Tibial artery (tissue), 4 donors: ENCODE measurements around the gene KRT16.
A peak's percentile ranks its signal among the peaks of the same experiment; 100 is the strongest.
"Not testable (repeated sequence)": the region's sequence is repeated elsewhere in the genome, so short reads cannot be mapped to it uniquely, and the experiment has no call there.

Experiments used
- DNase-seq, 2 donors: peaks; one replicate each; pipeline ENCODE4 v3.0.0-alpha.2; 2019
- H3K27ac ChIP-seq, 2 donors: fragments of 200-600 bp; sonication (generic) in 1 of 2; 1 replicate in 1 of 2; 2 replicates in 1 of 2; pipeline ENCODE4 v1.5.1; 2018 to 2019; ENCODE audit warnings: mild to moderate bottlenecking in 1 of 2
- H3K27me3 ChIP-seq, 2 donors: fragments of 200-600 bp; sonication (generic) in 1 of 2; one replicate each; pipeline versions ENCODE4 v1.5.1 to v1.6.0; 2016 to 2019
- H3K36me3 ChIP-seq, 3 donors: fragments of 200-600 bp; sonication (generic) in 2 of 3; one replicate each; pipeline ENCODE4 v1.5.1; 2016 to 2019; ENCODE audit warnings: mild to moderate bottlenecking in 2 of 3
- H3K4me1 ChIP-seq, 4 donors: fragments of 200-600 bp; sonication (generic) in 2 of 4; 1 replicate in 3 of 4; 2 replicates in 1 of 4; pipeline ENCODE4 v1.5.1; 2016 to 2019
- H3K4me3 ChIP-seq, 2 donors: fragments of 200-600 bp; sonication (generic) in 1 of 2; 1 replicate in 1 of 2; 2 replicates in 1 of 2; pipeline ENCODE4 v1.5.1; 2018 to 2019; ENCODE audit warnings: mild to moderate bottlenecking in 2 of 2
- H3K9me3 ChIP-seq, 3 donors: fragments of 200-600 bp; sonication (generic) in 1 of 3; one replicate each; pipeline ENCODE4 v1.5.1; 2016 to 2019
- intact Hi-C: fragments of 100-400 bp; cut with DNase I; formaldehyde crosslinking; loops from one replicate; pipeline ENCODE4 v1.15.0; 2023; ENCODE audit warnings: low total_unique reads
- TF ChIP-seq, protein P1 (sequence below), 2 experiments: fragments of 200-600 bp in 1 of 2; fragments of 450-650 bp in 1 of 2; IDR thresholded peaks; one replicate each; pipeline ENCODE4 v1.5.1; 2017 to 2019; ENCODE audit warnings: antibody characterized with exemption in 2 of 2, mild to moderate bottlenecking in 1 of 2, moderate library complexity in 1 of 2

Gene KRT16

DNA sequence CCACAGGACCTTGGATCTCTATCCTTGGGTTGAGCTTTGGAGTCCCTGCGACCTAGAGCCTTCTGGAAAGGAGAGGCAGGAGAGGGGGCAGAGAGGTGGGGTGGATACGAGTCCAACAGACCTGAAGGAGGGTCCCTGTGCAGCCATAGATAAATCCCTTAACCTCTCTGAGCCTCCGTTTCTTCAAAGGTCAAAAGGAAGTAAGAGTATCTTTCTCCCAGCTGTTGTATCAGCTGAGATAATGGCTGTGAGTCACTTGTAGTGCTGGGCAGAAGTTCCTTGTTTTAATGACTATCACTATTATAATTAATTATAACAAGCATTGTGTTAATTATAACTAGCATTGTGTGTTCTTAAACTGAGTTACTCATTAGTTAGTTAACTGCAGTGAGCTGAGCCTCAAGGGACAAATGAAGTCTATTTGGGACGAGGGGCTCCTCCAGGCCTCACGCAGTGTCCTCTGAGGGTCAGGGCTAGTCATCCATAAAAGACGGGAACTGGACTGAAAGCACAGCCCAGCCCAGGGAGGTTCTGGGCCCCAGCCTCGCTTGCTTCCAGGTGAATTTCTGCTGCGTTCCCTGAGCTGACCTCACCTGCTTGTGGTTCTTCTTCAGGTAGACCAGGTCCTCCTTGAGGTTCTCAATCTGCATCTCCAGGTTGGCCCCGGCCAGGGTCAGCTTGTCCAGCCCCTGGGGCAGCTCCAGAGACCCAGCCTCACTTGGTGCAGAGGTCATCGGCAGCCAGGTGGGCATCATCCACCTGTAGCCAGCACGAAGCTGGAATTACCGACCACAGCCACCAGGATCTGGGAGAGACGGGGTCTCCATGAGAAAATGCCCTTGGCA lies 17.5 kb upstream of the KRT16 start:
- no peak for DNase-seq
- TF ChIP-seq, protein P1, sequence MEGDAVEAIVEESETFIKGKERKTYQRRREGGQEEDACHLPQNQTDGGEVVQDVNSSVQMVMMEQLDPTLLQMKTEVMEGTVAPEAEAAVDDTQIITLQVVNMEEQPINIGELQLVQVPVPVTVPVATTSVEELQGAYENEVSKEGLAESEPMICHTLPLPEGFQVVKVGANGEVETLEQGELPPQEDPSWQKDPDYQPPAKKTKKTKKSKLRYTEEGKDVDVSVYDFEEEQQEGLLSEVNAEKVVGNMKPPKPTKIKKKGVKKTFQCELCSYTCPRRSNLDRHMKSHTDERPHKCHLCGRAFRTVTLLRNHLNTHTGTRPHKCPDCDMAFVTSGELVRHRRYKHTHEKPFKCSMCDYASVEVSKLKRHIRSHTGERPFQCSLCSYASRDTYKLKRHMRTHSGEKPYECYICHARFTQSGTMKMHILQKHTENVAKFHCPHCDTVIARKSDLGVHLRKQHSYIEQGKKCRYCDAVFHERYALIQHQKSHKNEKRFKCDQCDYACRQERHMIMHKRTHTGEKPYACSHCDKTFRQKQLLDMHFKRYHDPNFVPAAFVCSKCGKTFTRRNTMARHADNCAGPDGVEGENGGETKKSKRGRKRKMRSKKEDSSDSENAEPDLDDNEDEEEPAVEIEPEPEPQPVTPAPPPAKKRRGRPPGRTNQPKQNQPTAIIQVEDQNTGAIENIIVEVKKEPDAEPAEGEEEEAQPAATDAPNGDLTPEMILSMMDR (IDR thresholded peaks at IDR 0.05): no peak
- H3K36me3 ChIP-seq: no peaks in the 10 kb centered on the region
- intact Hi-C loops: no loop called here
- no peak overlapping the region for H3K27ac ChIP-seq
- H3K4me1 ChIP-seq: peaks cover 0 to 19% (median 10%) of the 10 kb centered on the region in 4 donors
- no peaks in the 10 kb centered on the region for H3K27me3 ChIP-seq
- H3K4me3 ChIP-seq: no peak overlapping the region
- H3K9me3 ChIP-seq: no peaks in the 10 kb centered on the region

DNA sequence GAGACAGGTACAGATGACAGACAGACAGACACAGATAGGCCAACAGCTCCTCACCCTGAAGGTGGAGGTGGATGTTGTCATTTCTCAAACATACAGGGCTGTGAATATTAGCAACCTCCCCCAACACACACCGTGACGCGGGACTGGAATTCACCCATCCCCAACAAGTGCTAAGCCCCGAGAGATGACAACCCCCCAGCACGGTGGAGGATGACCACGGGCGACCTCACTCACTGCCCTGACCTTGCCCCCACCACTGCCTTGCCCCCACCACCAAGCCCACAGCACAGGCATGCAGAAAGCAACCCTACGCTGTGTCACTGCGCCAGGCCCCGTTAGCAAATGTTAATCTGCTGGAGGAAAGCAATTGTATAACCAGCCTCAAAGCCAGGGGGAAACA lies 16.7 kb upstream of the KRT16 start:
- H3K9me3 ChIP-seq: no peaks in the 10 kb centered on the region
- H3K4me1 ChIP-seq: peaks cover 0 to 19% (median 7%) of the 10 kb centered on the region in 4 donors
- H3K27ac ChIP-seq: no peak overlapping the region
- no peaks in the 10 kb centered on the region for H3K36me3 ChIP-seq
- H3K4me3 ChIP-seq: no peak overlapping the region
- TF ChIP-seq, protein P1 (IDR thresholded peaks at IDR 0.05): no peak
- intact Hi-C loops: no loop called here
- no peak for DNase-seq
- no peaks in the 10 kb centered on the region for H3K27me3 ChIP-seq

DNA sequence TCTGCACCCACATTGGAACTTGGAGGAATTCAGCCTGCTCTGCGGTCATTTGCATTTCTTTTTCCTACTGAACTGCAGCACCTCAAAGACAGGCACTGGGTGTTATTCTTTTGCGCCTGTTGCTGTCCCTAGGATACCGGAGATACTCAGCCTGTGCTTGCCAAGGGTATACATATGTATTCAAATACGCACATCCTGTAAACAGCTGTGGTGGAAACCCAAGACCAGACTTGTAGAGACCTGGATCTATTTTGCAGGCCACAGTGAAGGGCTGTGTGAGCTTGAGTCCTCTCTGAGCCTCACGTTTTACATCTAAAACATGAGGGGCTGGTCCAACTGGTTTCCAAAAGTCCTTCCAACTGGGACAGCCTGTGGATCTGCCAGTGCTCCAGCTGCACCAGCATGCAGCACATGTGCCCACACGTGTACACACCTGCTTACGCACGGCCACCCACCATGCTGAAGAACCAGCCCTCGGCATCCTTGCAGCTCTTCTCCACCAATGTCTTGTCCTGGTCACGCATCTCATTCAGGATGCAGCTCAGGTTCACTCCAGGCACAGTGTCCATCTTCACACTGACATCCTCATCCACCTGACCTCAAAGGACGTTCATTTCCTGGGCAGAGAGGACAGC lies 16.2 kb upstream of the KRT16 start:
- H3K27me3 ChIP-seq, H3K36me3 ChIP-seq, H3K9me3 ChIP-seq, H3K4me3 ChIP-seq, H3K27ac ChIP-seq, intact Hi-C loops, DNase-seq: not testable (repeated sequence)
- peaks cover 0 to 21% (median 7%) of the 10 kb centered on the region in 4 donors for H3K4me1 ChIP-seq

DNA sequence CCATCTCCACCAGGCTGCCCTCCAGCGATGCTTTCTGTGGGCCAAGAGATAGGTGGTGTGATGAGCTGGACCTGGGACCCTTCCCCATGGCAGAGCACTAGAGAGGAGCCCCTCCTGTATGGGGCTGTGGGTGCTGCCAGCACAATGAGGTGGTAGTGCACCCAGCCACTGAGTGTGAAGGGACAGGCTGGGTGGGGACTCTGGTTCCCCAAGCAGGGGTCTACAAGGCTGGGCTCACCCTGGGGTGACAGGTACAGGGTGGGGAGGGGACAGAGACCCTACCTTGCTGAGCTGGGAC lies 15.5 kb upstream of the KRT16 start:
- H3K4me3 ChIP-seq, H3K27me3 ChIP-seq, H3K9me3 ChIP-seq, DNase-seq, intact Hi-C loops, H3K36me3 ChIP-seq, H3K27ac ChIP-seq: not testable (repeated sequence)
- H3K4me1 ChIP-seq: peaks cover 0 to 21% (median 9%) of the 10 kb centered on the region in 4 donors

DNA sequence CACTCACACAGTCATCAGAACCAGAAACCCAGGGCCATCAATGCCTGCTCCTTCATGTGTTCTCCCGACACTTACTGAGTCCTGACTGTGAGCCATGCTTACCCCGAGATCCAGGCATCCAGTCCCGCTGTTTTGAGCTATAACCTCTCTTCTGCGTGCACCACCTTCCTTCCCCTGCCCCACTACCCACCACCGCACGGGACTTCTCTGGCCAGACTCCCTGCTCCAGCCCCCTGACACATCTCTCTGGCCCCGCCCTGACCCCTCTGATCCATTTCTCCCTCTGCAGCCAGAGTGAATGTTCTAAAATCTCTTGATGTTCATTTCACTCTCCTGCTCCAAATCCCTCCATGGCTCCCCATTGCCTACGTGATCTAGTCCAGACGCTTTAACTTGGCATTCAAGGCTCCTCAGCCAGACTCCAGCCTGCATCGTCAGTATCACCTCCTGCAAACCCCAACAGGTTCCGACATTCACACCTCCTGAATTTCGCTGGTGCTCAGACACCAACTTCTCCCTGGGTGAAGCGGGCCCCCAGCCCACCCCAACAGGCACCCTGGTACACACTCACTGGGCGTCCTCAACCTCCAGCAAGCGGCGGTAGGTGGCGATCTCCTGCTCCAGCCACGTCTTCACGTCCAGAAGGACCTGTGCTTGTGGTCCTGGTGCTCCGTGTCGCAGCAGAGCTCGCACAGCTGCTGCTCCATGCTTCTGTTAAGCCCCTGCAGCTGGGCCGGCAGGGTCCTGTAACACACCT lies 14.9 kb upstream of the KRT16 start:
- H3K4me3 ChIP-seq: no peak overlapping the region
- H3K9me3 ChIP-seq: no peaks in the 10 kb centered on the region
- intact Hi-C loops: no loop called here
- no peaks in the 10 kb centered on the region for H3K36me3 ChIP-seq
- TF ChIP-seq, protein P1 (IDR thresholded peaks at IDR 0.05): no peak
- no peak overlapping the region for H3K27ac ChIP-seq
- no peak for DNase-seq
- peaks cover 0 to 21% (median 11%) of the 10 kb centered on the region in 4 donors for H3K4me1 ChIP-seq
- no peaks in the 10 kb centered on the region for H3K27me3 ChIP-seq

DNA sequence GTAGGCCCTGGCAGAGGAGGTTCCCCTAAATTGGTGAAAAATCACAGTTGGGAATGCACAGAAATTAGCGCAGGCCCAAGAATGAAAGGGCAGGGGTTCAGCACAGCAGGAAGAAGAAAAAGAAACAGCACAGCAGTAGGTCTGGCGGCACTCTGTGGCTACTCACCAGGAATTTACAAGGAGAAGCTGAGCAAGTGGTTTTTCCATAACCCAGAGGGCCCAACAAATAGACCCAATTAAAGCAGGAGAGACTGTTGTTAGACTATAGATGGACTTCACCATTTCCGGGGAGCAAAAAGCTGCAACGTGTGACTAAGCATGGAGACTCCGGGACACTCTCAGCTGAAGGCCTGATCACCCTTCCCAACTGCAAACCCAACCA lies 14.3 kb upstream of the KRT16 start:
- H3K36me3 ChIP-seq, DNase-seq: not testable (repeated sequence)

DNA sequence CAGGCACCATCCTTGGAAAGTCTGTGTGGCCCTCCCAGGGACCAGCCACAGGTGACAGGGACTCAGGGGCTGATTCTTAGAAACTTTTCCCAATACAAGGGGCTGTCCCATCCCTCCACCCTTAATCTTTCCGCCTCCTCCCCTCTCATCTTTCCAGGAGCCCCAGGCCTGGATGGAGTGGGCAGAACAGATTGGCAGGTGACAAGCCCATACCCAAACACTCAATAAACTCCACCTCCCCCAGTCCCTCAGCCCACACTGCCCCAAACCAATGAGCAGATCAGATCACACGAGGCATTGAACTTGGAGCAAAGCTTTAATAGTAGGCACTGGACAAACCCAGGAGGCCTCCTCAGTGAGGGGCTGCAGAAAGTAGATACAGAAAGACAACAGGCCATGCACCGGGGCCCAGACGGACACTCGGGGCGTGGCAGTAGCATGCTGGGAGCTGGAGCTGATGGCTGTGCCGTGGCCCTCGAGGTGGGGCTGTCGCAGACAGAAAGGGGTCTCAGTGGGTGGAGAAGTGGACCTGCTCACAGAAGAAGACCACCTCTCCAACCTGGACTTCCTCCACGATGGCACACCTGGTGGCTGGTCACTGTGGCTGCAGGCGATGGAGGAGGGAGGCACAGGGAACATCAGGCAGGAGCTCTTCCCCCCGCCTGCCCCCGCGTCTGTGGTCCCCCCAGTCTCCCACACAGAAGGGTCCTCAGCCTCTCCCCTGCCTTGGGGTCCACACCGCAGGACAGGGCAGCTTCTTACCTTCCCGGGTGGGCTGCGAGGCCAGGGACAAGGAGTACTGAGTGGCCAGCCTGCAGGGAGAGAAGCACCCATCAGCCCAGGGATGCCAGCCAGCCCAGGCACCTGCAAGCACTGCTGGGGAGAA lies 13.7 kb upstream of the KRT16 start:
- DNase-seq, H3K36me3 ChIP-seq, H3K9me3 ChIP-seq, H3K4me3 ChIP-seq, H3K27me3 ChIP-seq, intact Hi-C loops: not testable (repeated sequence)
- Histone ChIP-seq H3K4me1 (peaks cover 0 to 24% (median 11%) of the 10 kb centered on the region in 4 donors), H3K27ac (peak overlapping the region in 1 of 2 donors; percentile 49)

More for the DNA sequence above, 14.3 kb upstream of the KRT16 start:
- intact Hi-C loops, H3K27me3 ChIP-seq, H3K27ac ChIP-seq, H3K9me3 ChIP-seq, H3K4me3 ChIP-seq: not testable (repeated sequence)
- peaks cover 0 to 21% (median 12%) of the 10 kb centered on the region in 4 donors for H3K4me1 ChIP-seq
